Neutrophil (primary cell): ENCODE measurements around the gene IPO9.

Experiments used
- H3K27ac ChIP-seq: fragments of 200-600 bp; sonication (generic); 2 replicates; pipeline ENCODE4 v1.5.1; 2016; ENCODE audit warnings: mild to moderate bottlenecking, moderate library complexity
- H3K27me3 ChIP-seq: fragments of 200-600 bp; sonication (generic); 2 replicates; pipeline ENCODE4 v1.6.0; 2016; ENCODE audit warnings: mild to moderate bottlenecking
- H3K36me3 ChIP-seq: fragments of 200-600 bp; sonication (generic); 2 replicates; pipeline ENCODE4 v1.5.1; 2017
- H3K4me1 ChIP-seq, 2 experiments: fragments of 200-600 bp in 1 of 2; sonication (generic) in 1 of 2; 1 replicate in 1 of 2; 2 replicates in 1 of 2; pipeline versions ENCODE4 v1.5.1 to v1.6.1; 2013 to 2016; ENCODE audit warnings: low read depth in 1 of 2, low read length in 1 of 2, mild to moderate bottlenecking in 1 of 2, moderate library complexity in 1 of 2; ENCODE audit not compliant: control insufficient read depth in 1 of 2, insufficient read depth in 1 of 2
- H3K4me3 ChIP-seq, 2 experiments: fragments of 200-600 bp in 1 of 2; sonication (generic) in 1 of 2; 1 replicate in 1 of 2; 2 replicates in 1 of 2; pipeline ENCODE4 v1.5.1; 2013 to 2016; ENCODE audit warnings: low read depth in 1 of 2, low read length in 1 of 2, mild to moderate bottlenecking in 1 of 2, moderate library complexity in 1 of 2
- H3K9me3 ChIP-seq: fragments of 200-600 bp; sonication (generic); 2 replicates; pipeline ENCODE4 v1.5.1; 2016
- TF ChIP-seq, protein P1 (sequence below): fragments of 200-600 bp; sonication (generic); IDR thresholded peaks from 2 replicates; pipeline ENCODE4 v1.5.1; 2016; ENCODE audit warnings: antibody characterized with exemption

IPO9 gene

DNA sequence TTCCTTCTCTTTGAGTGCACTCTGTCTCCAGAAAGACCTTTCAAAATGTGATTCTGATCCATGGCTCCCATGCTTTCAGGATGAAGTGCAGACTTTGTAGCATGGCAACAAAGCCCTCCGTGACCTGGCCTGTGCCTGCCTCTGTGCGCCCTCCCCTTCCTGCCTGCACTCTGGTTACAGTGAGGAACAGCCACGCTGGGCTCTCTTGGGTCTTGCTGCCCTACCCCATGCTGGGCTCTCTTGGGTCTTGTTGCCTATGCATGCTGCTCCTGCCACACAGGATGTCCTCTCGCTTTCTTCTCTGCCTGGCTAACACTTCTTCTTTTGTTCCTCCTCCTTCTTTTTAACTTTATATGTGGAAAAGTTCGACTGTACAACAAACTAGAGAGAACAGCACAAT is 89.4 kb downstream of the IPO9 start:
- H3K36me3 ChIP-seq = no peaks in the 10 kb centered on the region
- H3K9me3 ChIP-seq = no peaks in the 10 kb centered on the region
- no peak overlapping the region for H3K4me3 ChIP-seq
- no peaks in the 10 kb centered on the region for H3K4me1 ChIP-seq
- no peak overlapping the region for H3K27ac ChIP-seq
- TF ChIP-seq, protein P1, sequence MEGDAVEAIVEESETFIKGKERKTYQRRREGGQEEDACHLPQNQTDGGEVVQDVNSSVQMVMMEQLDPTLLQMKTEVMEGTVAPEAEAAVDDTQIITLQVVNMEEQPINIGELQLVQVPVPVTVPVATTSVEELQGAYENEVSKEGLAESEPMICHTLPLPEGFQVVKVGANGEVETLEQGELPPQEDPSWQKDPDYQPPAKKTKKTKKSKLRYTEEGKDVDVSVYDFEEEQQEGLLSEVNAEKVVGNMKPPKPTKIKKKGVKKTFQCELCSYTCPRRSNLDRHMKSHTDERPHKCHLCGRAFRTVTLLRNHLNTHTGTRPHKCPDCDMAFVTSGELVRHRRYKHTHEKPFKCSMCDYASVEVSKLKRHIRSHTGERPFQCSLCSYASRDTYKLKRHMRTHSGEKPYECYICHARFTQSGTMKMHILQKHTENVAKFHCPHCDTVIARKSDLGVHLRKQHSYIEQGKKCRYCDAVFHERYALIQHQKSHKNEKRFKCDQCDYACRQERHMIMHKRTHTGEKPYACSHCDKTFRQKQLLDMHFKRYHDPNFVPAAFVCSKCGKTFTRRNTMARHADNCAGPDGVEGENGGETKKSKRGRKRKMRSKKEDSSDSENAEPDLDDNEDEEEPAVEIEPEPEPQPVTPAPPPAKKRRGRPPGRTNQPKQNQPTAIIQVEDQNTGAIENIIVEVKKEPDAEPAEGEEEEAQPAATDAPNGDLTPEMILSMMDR = no peak
- H3K27me3 ChIP-seq = peaks cover 9% of the 10 kb centered on the region

DNA sequence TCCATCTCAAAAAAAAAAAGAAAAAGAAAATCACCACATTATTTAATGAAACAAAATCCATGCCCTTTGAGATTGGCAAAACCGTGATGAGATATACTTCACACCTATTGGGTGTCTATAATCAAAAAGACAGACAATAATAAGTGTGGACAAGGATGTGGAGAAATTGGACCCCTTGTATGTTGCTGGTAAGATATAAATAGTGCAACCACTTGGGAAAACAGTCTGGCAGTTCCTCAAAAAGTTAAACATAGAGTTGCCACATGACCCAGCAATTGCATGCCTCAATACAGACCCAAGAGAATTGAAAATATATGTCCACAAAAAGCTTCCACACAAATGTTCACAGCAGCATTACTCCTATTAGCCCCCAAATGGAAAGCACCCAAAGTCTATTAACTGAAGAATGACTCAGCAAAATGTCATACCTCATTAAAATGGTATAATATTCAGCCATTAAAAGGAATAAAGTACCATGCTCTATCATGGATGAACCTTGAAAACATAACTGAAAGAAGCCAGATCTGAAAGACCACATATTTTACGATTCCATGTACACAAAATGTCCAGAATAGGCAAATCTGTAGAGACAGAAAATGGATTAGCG is 93.1 kb downstream of the IPO9 start:
- TF ChIP-seq, protein P1 = no peak
- Histone ChIP-seq H3K9me3 (no peaks in the 10 kb centered on the region), H3K27me3 (peaks cover 6% of the 10 kb centered on the region), H3K27ac (no peak overlapping the region), H3K4me3 (no peak overlapping the region), H3K4me1 (no peaks in the 10 kb centered on the region), H3K36me3 (no peaks in the 10 kb centered on the region)

DNA sequence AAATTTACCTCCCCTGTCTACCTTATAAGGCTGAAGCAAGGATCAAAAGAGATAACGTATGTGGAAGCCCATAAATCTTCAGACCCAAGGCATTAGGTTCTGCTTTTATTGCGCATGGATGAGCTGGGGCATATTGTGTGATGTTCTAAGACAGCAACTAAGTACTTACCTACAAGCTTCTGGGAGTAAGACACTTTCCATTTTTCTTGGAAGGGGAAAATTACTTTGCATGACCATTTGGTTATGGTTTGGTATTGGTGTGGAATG is 96.3 kb downstream of the IPO9 start:
- H3K4me1 ChIP-seq = no peaks in the 10 kb centered on the region
- H3K4me3 ChIP-seq = no peak overlapping the region
- peaks cover 13% of the 10 kb centered on the region for H3K27me3 ChIP-seq
- H3K27ac ChIP-seq = no peak overlapping the region
- no peaks in the 10 kb centered on the region for H3K9me3 ChIP-seq
- H3K36me3 ChIP-seq = no peaks in the 10 kb centered on the region
- TF ChIP-seq, protein P1 = no peak

DNA sequence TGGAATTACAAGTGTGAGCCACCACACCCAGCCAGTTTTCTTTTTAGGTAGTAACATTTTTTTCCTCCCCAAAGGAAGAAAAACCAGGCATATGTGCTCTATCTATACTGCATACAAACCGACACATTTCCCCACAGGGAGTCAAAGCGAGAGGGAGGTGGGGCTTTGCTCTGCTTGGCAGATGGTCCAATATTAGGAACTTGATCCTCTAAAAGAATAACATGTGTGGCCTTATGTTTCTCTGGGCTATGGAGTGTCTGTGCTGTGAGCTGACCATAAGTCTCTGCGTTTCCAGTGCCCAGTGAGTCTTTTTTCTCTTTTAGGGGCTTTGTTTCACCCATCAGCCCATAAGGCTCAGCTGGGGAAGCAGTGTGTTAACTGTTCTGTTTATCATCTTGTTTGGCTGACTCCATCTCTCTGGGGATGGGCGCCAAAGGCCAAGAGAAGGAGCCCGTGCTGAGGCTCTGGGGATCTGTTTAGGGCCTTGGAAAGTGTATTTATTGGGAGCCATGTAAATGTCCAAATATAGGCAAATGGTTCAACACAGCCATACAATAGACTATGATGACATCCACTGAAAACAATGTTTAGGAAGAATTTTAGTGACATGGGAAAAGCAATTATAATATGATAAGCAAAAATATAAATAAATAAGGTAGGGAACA is 97.2 kb downstream of the IPO9 start:
- Histone ChIP-seq H3K36me3 (no peaks in the 10 kb centered on the region), H3K9me3 (no peaks in the 10 kb centered on the region), H3K4me3 (no peak overlapping the region), H3K4me1 (no peaks in the 10 kb centered on the region), H3K27me3 (peaks cover 13% of the 10 kb centered on the region), H3K27ac (no peak overlapping the region)
- TF ChIP-seq, protein P1 = no peak

DNA sequence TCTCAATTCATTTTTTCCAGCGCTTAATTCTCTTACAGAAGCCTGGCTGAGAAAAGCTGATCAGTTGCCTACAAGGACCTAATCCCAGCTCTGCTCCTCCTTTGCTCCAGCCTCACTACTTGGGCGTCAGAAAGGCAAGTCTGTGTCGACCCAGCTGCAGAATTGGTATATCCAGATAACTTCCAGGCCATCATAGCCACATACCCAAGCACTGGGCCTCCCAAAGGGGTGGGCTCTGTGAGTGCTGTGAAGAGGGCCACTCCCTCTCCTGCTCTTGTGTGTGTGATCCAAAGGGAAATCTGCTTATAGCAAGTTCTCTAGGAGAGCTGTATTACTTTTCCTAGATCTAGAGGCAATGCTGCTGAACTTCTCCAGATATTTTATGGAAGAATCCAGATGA is 99.3 kb downstream of the IPO9 start:
- H3K9me3 ChIP-seq = no peaks in the 10 kb centered on the region
- no peak overlapping the region for H3K4me3 ChIP-seq
- H3K27ac ChIP-seq = no peak overlapping the region
- H3K27me3 ChIP-seq = peaks cover 13% of the 10 kb centered on the region
- H3K36me3 ChIP-seq = no peaks in the 10 kb centered on the region
- TF ChIP-seq, protein P1 = no peak
- H3K4me1 ChIP-seq = no peaks in the 10 kb centered on the region
